ENCODE measurements around the gene MCM8.

DNA sequence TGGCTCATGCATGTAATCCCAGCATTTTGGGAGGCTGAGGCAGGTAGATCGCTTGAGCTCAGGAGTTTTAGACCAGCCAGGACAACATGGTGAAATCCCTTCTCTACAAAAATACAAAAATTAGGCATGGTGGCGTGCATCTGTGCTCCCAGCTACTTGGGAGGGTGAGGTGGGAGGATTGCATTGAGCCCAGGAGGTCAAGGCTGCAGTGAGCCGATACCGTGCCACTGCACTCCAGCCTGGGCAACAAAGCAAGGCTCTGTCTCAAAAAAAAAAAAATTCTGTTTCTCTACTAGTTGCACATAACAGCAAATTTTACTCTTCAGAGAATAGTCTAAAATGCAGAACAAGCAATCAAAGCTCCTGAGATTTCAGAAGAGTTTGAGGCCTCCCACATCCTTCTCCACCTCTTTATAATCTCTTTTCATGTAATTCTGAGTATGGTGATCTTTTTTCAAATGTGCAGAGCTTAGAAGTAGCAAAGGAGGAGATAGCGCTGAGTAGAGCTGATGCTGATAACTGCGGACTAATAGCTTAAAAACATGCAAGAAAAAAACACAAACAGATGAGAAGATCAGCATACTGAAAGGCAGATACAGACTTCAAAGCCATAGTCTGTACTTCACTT is 80.1 kb downstream of the MCM8 start:
- TF ChIP-seq EZH2 (IDR thresholded peaks at IDR 0.05; ENCODE audit: low read length, unreplicated experiment) = no peak
- TF ChIP-seq, protein P1, sequence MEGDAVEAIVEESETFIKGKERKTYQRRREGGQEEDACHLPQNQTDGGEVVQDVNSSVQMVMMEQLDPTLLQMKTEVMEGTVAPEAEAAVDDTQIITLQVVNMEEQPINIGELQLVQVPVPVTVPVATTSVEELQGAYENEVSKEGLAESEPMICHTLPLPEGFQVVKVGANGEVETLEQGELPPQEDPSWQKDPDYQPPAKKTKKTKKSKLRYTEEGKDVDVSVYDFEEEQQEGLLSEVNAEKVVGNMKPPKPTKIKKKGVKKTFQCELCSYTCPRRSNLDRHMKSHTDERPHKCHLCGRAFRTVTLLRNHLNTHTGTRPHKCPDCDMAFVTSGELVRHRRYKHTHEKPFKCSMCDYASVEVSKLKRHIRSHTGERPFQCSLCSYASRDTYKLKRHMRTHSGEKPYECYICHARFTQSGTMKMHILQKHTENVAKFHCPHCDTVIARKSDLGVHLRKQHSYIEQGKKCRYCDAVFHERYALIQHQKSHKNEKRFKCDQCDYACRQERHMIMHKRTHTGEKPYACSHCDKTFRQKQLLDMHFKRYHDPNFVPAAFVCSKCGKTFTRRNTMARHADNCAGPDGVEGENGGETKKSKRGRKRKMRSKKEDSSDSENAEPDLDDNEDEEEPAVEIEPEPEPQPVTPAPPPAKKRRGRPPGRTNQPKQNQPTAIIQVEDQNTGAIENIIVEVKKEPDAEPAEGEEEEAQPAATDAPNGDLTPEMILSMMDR (conservative IDR thresholded peaks at IDR 0.05; ENCODE audit: low read depth, low read length) = no peak

All from PC-3 (cell line).